Glutamatergic neuron (in vitro differentiated cells): ENCODE data around the gene CDH15. TPM values are rescaled to one million over a fixed set of nuclear protein-coding genes. Genes with fewer than 3 reads are reported as not detected.

Experiments
- DNase-seq: peaks from one replicate; pipeline ENCODE4 v3.0.0; 2022
- H3K27ac Mint-ChIP-seq: one replicate; pipeline ENCODE4 v1.8.0; 2020; ENCODE audit warnings: mild to moderate bottlenecking, mixed read lengths, inconsistent platforms; ENCODE audit not compliant: unreplicated experiment
- H3K27me3 Mint-ChIP-seq: one replicate; pipeline ENCODE4 v1.8.0; 2020; ENCODE audit warnings: mild to moderate bottlenecking, moderate library complexity, mixed read lengths, inconsistent platforms; ENCODE audit not compliant: unreplicated experiment
- H3K36me3 Mint-ChIP-seq: one replicate; pipeline ENCODE4 v1.8.0; 2020; ENCODE audit warnings: mild to moderate bottlenecking, mixed read lengths, inconsistent platforms; ENCODE audit not compliant: unreplicated experiment
- H3K4me1 Mint-ChIP-seq: one replicate; pipeline ENCODE4 v1.8.0; 2020; ENCODE audit warnings: mild to moderate bottlenecking, low read depth, mixed read lengths, inconsistent platforms; ENCODE audit not compliant: unreplicated experiment
- H3K4me3 Mint-ChIP-seq: one replicate; pipeline ENCODE4 v1.8.0; 2020; ENCODE audit warnings: mild to moderate bottlenecking, mixed read lengths, inconsistent platforms; ENCODE audit not compliant: unreplicated experiment
- H3K9me3 Mint-ChIP-seq: one replicate; pipeline ENCODE4 v1.8.0; 2020; ENCODE audit warnings: mild to moderate bottlenecking, moderate library complexity, mixed read lengths, inconsistent platforms; ENCODE audit not compliant: unreplicated experiment
- CTCF ChIP-seq: fragments of 200-600 bp; sonication (generic); IDR thresholded peaks from one replicate; pipeline ENCODE4 v1.5.0; 2021; ENCODE audit not compliant: partially characterized antibody, unreplicated experiment
- total RNA-seq: library from RNA; stranded (reverse); fragmentation: NEBNext Ultra II Directional; extraction: Animal tissue kit (Norgen Biotek cat#: 25700); gene quantifications from one replicate; pipeline ENCODE4 v1.2.1, GENCODE V29; 2021; ENCODE audit not compliant: unreplicated experiment

The CDH15 gene
- total RNA-seq, 1 donor from 2014 or later, result 12.6 TPM

- Mint-ChIP-seq H3K4me1 (peaks cover 11% of the 10 kb centered on the region), H3K27ac (peak overlapping the region; percentile 90), H3K36me3 (no peaks in the 10 kb centered on the region), H3K9me3 (no peaks in the 10 kb centered on the region), H3K4me3 (peak overlapping the region; percentile 56), H3K27me3 (no peaks in the 10 kb centered on the region)
- DNase-seq, result no peak
- TF ChIP-seq CTCF, result no peak
These were observed 38.8 kb downstream of the CDH15 start for GRCh38 chr16:89210165-89210903.

- Mint-ChIP-seq H3K4me3 (peak overlapping the region; percentile 56), H3K9me3 (no peaks in the 10 kb centered on the region)
- TF ChIP-seq CTCF, result no peak
These were observed 39.5 kb downstream of the CDH15 start for GRCh38 chr16:89210904-89211515.

GRCh38 chr16:89216315-89217137 is 45.0 kb downstream of the CDH15 start:
- TF ChIP-seq CTCF, result peak; percentile 42

More at GRCh38 chr16:89210904-89211515, 39.5 kb downstream of the CDH15 start:
- Mint-ChIP-seq H3K4me1 (peaks cover 11% of the 10 kb centered on the region), H3K36me3 (no peaks in the 10 kb centered on the region), H3K27ac (peak overlapping the region; percentile 90), H3K27me3 (no peaks in the 10 kb centered on the region)
- peak; percentile 52 for DNase-seq

GRCh38 chr16:89217138-89217387 is 45.5 kb downstream of the CDH15 start:
- peak overlapping the region; percentile 31 for H3K27ac Mint-ChIP-seq
- no peaks in the 10 kb centered on the region for H3K36me3 Mint-ChIP-seq
- peaks cover 4% of the 10 kb centered on the region for H3K27me3 Mint-ChIP-seq
- peak overlapping the region; percentile 87 for H3K4me3 Mint-ChIP-seq
- peaks cover 3% of the 10 kb centered on the region for H3K9me3 Mint-ChIP-seq
- TF ChIP-seq CTCF, result no peak
- no peak for DNase-seq
- H3K4me1 Mint-ChIP-seq, result peaks cover 8% of the 10 kb centered on the region

More at GRCh38 chr16:89216315-89217137, 45.0 kb downstream of the CDH15 start:
- peaks cover 8% of the 10 kb centered on the region for H3K4me1 Mint-ChIP-seq
- peaks cover 4% of the 10 kb centered on the region for H3K27me3 Mint-ChIP-seq
- peaks cover 2% of the 10 kb centered on the region for H3K9me3 Mint-ChIP-seq
- peak; percentile 80 for DNase-seq
- H3K36me3 Mint-ChIP-seq, result no peaks in the 10 kb centered on the region
- peak overlapping the region; percentile 87 for H3K4me3 Mint-ChIP-seq
- H3K27ac Mint-ChIP-seq, result peak overlapping the region; percentile 31
